OCI-M2 (cell line): ENCODE measurements around the gene ZNF672.
"Not testable (repeated sequence)": the region's sequence is repeated elsewhere in the genome, so short reads cannot be mapped to it uniquely, and the experiment has no call there.

Experiments
- DNase-seq: peaks from one replicate; lab custom pipeline; 2025; ENCODE audit not compliant: unreplicated experiment; lab: John Stamatoyannopoulos, UW

Gene ZNF672

DNA sequence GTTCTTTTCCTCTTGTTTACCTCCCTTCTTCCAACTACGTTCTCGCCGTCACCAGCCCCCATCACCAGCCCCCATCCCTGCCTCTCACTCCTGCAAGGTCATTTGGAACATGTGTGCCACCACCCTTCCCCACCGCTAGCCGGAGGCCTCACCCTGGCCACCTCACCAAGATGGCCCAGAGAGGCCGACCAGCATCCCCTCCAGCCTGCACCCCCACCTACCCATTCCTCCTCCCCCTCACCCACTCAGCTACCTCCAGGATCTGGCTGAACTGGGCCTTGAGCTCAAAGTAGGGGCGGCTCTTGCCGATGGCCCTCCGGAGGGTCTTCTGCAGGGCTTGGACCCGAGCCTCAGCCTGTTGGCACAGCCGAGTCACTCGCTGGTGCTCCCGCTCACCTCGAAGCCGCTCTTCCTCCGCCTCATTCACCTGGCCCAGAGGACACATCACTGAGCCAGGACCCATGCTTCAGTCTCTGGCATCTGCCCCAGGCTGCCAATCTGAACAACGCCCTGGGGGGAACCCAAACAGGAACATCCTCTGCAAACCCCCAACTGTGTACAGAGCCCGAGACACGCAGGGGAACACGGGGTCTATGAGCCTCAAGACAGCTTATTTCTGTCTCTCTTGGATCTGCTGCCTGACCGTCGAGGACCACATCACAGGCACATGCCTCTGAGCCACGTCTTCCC lies 25.1 kb upstream of the ZNF672 start:
- no peak for DNase-seq

DNA sequence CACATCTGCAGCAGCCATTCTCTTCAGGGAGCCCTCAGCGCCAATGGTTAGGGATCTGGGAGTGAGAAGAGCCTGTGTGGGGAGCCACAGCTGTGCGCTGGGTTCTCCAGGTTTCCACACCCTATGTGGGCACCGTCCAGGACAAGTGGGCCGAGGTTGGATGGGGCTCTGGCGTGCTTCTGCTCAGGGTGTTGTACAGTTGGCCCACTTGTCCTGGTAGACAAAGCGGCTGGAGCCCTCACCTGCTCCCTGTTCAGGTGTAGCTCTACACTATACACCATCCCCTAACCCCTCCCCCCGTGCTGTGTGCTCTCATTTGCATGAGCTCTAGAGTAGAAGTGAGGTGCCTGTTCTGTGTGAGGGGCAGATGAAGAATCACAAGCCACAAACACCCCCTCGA lies 24.5 kb upstream of the ZNF672 start:
- DNase-seq = no peak

DNA sequence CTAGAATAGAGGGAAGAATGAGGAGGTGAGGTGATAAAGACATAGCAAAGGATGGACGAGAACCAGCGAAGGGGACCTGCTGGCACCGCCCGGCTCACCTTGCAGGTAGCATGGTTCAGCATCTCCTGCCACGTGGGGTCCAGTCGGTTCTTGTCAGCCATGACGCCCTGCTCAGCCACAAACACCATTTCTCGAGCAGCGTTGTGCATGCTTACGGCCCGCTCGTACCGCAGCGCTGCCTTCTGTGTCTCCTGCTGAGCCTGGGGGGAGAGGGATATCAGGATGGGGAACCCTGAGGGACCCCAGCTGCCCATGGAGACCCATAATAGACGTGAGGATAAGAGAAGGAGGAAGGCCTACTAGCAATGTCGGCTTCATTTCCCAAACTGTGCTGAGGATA lies 23.7 kb upstream of the ZNF672 start:
- DNase-seq = no peak

DNA sequence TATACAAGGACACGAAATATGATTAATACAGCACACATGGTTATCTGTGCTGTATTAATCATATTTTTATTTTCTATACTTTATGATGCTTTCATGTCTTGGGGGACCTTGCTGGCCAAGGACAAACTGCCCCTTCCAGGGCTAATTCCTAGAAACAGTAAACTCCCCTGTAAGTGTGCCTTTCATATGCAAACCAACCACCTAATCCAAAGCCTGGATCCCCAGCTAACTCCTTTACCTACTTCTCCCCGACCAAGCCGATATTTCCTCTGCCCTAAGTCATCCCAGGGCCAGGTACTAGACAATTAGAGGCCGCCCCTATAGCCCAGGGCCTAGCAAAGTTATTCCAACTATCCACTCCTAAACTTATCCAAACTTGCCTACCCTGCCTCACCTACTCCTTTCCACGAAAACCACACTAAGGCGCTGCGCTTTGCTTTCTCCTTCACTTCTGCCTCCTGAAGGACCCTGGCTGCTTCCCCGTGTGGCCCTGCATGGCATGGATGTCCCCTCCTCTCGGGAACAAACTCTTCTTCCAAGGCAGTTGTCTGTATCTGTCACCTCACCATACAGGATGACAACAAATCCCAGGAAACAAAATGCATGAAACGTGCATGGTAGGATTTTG lies 22.5 kb upstream of the ZNF672 start:
- DNase-seq = no peak

DNA sequence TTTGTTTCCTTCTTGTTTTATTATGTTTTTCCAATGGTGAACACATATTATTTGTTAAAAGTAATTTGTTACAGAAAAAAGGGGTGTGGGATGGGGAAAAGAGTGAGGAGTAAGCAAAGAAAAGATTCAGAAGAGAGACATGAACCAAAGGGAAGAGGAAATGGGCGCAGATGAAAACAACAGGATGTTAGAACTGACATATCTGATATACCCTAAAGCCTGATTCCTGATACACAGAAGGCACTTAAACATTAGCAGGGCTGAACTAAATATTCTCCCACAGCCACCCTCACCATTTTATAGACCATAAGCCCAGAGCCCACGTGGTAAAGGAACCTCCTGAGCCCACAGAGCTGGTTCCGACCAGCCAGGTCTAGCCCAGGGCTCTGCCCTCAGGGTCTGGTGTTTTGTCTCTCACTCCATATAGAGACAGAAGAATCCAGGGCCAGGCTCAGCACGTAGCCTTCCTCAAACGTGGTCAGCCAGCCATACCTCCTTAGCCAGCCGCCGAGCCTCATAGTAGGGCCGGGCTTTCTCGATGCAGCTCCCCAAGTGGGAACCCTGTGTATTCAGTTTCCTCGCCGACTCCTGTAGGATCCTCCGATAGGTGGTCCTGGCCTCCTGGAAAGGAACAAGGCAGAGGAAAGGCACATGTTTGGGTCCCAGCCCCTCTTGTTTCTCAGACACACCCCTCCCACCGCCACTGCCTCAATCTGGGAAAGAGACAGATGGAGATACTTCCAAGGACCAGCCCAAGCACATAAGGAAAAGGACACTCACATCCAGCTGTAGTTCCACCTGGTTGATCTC lies 21.8 kb upstream of the ZNF672 start:
- no peak for DNase-seq

DNA sequence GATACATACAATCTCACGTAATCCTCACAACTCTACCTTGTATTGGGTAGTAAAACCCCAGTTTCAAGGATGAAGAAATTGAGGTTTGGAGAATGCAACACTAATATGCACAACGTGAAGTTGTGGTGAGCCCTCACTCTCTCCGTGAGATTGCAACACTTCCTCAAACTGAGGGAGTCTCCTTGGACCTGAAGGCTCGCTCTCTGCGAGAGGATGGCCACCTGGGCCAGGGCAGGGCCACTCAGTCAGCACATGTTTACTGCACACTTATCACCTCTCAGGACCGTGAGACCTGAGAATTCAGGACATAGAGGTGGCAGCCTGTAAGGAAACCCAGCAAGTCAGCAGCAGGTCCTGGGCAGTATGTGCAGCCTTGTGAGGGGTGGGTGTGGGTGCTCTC lies 21.0 kb upstream of the ZNF672 start:
- DNase-seq = no peak

DNA sequence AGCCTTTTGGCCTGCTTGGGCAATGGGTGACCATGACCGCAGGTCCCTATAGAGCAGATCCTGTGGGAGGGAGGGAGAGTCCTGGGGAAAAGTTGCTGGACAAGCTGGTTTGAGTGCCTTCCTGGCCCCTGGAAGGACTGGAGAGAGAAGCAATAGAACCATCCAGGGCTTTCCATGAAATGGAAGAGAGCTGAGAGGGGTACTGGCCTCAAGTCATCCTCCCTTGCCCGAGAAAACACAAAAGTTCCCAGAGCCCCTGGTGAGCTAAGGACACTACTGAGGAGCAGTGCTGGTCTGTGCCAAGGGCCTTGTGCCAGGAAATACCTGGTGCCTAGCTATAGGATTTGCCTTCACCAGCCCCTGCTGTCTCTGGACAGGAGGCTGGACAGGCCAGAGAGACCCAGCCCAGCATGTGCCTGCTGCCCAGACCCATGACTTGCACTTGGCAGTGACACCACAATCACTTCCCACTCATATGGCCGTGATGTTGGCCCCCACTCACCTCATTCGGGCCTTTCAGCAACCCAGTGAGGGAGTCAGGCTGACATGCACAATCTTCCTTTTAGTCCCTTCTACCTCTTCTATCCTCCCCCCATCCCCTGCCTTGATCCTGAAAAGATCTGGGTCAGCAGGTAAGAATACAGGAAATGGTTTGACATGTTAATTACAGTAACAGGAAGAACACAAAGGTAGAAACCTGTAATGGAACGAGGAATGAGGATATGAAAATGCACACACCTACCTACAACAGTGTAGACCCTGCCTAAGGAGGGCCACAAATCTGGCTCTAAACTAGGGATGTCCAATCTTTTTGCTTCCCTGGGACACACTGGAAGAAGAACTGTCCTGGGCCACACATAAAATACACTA lies 19.3 kb upstream of the ZNF672 start:
- no peak for DNase-seq

DNA sequence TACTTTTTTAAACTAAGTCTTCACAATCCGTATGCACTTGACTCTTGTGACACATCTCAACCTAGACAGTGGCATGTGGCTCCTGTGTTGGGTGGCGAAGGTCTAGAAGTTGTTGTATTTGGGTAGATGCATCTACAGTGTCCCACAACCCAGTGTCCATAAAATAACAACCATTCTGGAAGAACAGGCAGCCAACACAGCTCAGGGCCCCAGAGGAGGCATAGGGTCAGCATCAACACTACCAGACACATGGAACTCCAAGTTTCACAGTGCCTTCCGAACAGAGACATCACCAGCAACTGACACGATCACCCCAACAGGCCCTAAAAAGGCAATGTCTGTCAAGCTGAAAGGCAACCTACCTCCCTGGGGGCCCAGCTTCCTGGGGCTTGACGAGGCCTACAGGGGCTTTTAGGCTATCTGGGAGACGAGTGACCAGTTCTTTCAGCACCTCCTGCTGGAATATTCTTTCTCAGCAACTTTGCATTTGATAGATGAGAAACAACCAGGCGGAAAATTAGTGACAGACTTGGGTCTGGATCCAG lies 17.9 kb upstream of the ZNF672 start:
- no peak for DNase-seq

DNA sequence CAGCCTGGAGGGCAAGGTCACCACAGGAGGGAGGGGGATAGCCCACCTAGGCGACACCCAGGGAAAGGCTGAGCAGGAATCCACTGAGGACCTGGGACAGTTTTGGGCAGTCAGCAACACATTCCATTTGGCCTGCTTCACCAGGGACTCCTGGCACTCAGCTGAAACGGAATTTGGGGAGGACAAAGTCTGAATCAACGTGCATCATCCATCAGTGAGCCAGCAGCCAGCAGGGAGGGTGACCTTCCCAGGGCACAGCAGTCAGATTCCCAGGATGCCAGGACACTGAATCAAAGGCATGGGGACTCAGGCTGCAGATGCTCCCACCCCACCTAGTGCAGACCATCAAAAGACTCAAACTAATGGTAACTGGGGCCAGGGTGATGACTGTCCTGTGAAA lies 16.9 kb upstream of the ZNF672 start:
- DNase-seq = no peak

DNA sequence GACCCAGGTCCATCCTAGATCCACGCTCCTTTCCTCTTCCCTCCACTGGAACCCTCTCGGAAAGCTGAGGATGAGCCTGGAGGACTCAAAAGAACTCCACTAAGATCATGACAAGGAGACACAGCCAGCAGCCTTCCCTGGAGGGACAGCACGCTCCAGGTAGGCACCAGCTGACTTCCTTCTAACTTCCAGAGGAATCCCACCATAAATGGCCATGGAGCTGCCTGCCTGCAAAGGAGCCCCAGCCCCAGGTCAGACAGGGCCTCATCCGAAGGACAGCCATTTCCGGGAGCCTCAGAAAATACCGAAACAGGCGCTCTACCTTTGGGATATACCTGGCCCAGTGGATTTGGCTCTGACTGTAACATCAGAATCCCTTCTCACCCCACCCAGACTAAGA lies 16.4 kb upstream of the ZNF672 start:
- DNase-seq = no peak

DNA sequence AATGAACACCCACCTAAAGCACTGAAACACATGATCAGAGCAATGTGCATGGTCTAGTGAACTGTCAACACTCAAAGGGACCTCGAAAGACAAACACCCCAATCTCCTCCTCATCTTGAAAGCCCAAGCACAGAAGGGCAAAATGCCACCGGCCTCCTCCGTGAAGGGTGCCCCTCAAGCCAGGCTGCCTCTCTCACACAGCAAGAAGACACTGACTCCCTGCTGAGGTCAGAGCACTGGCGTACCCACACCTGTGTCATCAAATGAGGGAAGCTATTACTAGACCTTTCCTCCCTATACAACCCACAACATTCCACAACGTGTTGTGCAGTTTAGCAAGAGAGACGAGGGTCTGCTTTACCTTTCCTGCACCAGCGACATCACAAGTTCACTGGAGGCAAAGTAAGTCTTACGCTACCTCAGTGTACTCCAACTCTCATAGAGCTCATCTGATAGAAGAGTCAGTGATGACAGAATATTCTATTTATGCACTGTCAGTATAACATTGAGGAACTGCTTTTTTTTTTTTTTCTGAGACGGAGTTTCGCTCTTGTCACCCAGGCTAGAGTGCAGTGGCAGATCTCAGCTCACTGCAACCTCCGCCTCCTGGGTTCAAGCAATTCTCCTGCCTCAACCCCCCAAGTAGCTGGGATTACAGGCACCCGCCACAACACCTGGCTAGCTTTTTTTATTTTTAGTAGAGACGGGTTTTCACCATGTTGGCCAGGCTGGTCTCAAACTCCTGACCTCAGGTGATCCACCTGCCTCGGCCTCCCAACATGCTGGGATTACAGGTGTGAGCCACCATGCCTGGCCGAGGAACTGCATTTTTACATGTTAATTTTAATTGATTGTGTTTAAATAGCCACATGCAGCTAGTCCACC lies 15.6 kb upstream of the ZNF672 start:
- no peak for DNase-seq

DNA sequence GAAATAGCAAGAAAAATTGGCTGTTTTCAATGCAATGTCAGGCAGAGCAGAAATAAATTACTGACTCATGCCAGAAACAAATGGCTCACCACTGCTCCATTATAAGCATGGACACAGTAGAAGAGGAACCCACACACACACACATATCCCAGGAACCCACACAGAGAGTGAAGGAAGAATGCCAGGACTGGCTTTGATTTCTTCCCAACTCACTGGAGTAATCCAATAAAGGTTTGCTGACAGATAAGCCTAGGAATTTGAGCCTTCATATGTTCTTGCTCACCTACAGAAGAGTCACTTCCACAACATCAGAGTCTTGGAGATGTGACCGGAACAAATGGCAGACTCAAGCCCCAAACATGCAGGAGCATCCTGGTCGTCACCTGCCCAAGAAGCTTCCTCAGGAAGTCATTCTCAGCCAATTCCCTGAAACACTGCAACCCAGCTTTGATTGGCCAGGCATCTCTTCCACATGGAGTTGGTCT lies 14.5 kb upstream of the ZNF672 start:
- DNase-seq = no peak

DNA sequence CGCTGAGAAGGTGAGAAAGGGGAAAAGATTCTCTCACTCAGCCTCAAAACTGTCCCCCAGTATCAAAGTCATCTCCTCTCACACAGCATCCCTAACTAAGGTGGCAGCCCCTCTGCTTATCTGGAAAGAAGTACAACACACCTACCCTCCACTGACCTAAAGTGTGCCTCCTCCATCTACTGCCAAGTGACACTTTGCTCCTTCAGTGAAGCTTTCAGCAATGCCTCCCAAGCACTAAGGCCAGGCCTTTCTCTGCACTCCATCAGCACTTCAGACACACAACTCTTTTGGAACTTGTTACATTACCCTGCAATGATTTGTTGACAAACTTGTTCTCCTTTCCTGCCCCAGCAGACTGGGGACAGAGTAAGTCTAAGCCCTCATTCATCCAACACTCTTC lies 13.7 kb upstream of the ZNF672 start:
- no peak for DNase-seq

DNA sequence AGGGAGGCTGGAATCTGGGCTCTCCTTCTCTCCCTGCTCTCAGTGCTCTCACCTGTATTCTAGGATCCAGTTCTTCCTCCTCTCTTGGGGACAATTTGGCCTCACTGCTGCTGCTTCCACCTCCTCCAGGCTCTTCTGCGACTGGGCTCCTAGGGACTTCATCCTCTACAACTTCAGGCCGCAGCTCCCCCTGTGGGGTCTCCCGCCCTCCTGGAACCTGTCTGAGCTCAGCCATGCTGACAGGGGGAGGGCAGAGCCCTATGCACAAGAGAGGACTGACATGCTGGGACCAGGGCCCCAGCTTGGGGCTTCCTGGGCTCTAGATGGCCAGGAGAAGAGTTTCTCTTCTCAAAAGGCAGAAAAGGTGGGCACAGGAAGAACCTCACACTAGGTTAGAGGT lies 13.3 kb upstream of the ZNF672 start:
- no peak for DNase-seq

DNA sequence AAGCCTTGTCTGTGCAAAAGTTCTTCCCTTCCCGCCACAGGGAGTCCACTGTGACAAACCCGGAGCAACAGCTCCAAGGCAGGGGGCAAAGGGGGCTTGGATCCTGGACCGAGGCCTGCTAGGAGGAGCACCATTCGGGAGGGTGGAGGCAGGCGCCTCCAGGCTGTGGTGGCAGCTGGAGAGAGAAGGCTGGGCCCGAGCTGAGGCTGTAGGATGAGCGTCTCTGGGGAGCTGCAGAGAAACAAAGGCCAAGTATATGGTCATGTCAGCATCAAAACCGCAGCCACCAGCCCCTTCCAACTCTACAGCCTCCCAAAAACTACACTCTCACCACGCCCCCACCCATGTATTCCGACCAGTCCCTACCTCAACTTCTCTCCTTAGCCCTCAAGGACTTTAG lies 12.9 kb upstream of the ZNF672 start:
- DNase-seq = no peak

DNA sequence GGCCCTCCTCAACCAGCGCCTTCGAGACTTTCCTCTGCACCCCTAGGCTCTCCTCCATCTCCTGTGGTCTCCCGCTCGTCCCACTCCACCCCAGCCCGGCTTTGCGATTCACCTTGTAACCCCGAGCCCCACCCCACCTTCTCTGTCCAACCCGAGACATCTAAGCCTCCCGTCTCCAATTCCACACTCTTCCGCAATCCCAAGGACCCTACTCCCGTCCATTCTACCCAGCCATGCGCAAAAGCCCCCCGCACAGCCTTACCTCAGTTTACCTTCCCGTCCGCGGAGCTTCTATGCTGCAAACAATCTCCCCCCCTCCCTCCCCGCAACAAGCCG lies 12.5 kb upstream of the ZNF672 start:
- no peak for DNase-seq

DNA sequence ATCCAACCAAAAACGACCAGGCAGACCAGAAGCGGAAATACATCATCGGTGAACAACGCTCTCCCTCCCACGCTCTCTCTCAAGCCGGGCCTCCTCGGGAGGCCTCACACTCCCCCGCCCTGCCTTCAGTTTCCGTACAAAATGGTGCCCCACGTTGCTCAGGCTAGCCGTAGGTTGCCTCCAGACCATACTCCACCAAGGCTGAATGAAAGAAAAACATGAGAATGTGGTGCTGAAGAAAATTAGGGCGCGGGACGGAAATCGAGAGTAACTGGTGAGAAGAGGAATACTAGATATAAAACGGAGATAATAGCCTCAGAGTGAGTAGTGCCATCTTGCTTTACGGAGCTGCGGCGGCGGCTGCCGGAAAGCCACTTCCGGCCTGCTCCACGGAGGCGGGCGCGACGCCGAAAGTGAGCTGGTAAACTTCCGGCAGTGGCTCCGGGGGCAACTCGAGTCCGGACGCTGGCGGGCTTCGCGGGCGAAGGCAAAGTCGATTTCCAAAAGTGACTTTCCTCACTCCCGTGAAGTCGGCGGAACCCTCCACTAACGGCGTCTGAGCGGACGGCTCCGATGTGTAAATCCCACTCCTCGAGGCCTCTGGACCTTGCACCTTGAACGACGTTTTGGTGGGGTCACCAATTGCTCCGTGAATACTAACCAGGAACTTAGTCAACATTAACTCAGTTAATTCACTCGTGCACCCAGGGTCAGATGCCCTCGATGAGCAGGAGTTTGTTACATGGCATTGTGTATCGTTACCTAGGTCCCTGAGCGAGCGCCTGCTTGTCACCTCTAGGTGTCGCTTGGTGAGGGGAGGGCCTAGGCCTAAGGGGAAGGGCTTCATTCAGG lies 11.9 kb upstream of the ZNF672 start, which contains the start of gene SH3BP5L:
Gene SH3BP5L (minus strand): TSS at position 7 of the 852 bp plus-strand sequence. CDS start 980 bp downstream, outside the sequence.
- peak; percentile 81 for DNase-seq

DNA sequence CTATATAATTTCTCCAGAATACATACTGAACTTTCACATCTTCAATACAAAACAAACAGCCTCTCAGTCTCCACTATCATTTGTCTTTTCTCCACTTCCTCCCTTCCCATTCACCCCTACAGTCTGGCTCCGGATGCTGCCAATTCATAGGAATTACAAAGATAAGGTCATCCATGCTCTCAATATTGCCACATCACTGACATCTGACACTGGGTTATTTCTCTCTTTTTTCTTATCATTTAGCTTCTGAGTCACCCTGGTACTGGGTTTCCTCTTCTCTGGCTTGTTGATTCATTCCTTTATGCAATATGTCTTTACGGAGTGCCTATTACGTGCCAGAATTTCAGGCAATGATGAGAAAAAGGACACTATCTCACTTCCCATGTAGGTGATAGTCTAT lies 9.2 kb upstream of the ZNF672 start:
- DNase-seq = peak; percentile 66

DNA sequence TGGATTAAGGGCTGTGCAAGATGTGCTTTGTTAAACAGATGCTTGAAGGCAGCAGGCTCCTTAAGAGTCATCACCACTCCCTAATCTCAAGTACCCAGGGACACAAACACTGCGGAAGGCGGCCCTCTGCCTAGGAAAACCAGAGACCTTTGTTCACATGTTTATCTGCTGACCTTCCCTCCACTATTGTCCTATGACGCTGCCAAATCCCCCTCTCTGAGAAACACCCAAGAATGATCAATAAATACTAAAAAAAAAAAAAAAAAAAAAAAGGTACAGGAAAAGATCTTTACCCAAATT lies 7.4 kb upstream of the ZNF672 start:
- DNase-seq = not testable (repeated sequence)
